GM12865 (cell line): ENCODE measurements around the gene KBTBD13.

Experiments used
- DNase-seq: peaks from one replicate; pipeline ENCODE4 v3.0.0; 2010; ENCODE audit warnings: low read depth
- H3K4me3 ChIP-seq: 2 replicates; pipeline ENCODE4 v1.5.1; 2011; ENCODE audit warnings: mild to moderate bottlenecking, low read depth, low read length, control low read depth
- CTCF ChIP-seq: IDR thresholded peaks from 2 replicates; pipeline ENCODE4 v1.5.1; 2011; ENCODE audit warnings: low read length, control low read depth, low read depth, inconsistent platforms; ENCODE audit not compliant: insufficient read depth; ENCODE audit errors: missing control alignments

The KBTBD13 gene

GRCh38 chr15:65032801-65033537 lies 43.6 kb upstream of the KBTBD13 start:
- H3K4me3 ChIP-seq = no peak overlapping the region
- DNase-seq = peak; percentile 76
- peak; percentile 62 for TF ChIP-seq CTCF

GRCh38 chr15:65033659-65034269 lies 42.8 kb upstream of the KBTBD13 start:
- peak; percentile 65 for DNase-seq
- no peak overlapping the region for H3K4me3 ChIP-seq
- peak; percentile 67 for TF ChIP-seq CTCF

GRCh38 chr15:65034719-65035118 lies 41.8 kb upstream of the KBTBD13 start:
- no peak overlapping the region for H3K4me3 ChIP-seq
- no peak for TF ChIP-seq CTCF
- DNase-seq = no peak

- H3K4me3 ChIP-seq = no peak overlapping the region
- TF ChIP-seq CTCF = no peak
- DNase-seq = no peak
Measured at GRCh38 chr15:65037309-65037708, 39.2 kb upstream of the KBTBD13 start.

- DNase-seq = no peak
- no peak overlapping the region for H3K4me3 ChIP-seq
- no peak for TF ChIP-seq CTCF
Measured at GRCh38 chr15:65038428-65038827, 38.1 kb upstream of the KBTBD13 start.

GRCh38 chr15:65038836-65039235 lies 37.7 kb upstream of the KBTBD13 start:
- H3K4me3 ChIP-seq = no peak overlapping the region
- no peak for DNase-seq
- no peak for TF ChIP-seq CTCF
